ENCODE measurements around the gene MT1A. TPM values are rescaled to one million over a fixed set of nuclear protein-coding genes. Genes with fewer than 3 reads are reported as not detected.

Gene MT1A
- total RNA-seq, 1 experiment from 2014 or later, result not detected

- Histone ChIP-seq H3K36me3 (ENCODE audit: insufficient read depth, low read length, poor library complexity, severe bottlenecking) (no peaks in the 10 kb centered on the region), H3K9me3 (ENCODE audit: low read depth, low read length, poor library complexity, severe bottlenecking) (no peaks in the 10 kb centered on the region), H3K27me3 (replicated peaks; ENCODE audit: insufficient read depth, low read depth, low read length, poor library complexity) (no peaks in the 10 kb centered on the region), H3K4me1 (ENCODE audit: insufficient read depth, low read length, poor library complexity, severe bottlenecking) (no peaks in the 10 kb centered on the region), H3K4me3 (ENCODE audit: low read depth, low read length, poor library complexity, severe bottlenecking) (no peak overlapping the region), H3K27ac (ENCODE audit: low read depth, low read length, poor library complexity, severe bottlenecking) (no peak overlapping the region)
- intact Hi-C loops (cut with micrococcal nuclease; ENCODE audit: unreplicated experiment), result loop anchor here (5.0 kb wide), 1 partner anchor 76 kb away; the partner anchor contains the start of gene MT2A
- no peak for DNase-seq (ENCODE audit: low spot score)
- ChIA-PET POLR2A (ENCODE audit: low non-redundant PET) (no interaction called here), CTCF (interaction anchor here (0.9 kb wide), 1 partner anchor 10 kb away, joined by 3 read pairs; no protein-coding TSS in a partner anchor)
- no TSS peak for BruUV-seq (replicated peaks)
- TF ChIP-seq CTCF (conservative IDR thresholded peaks at IDR 0.05; ENCODE audit: low read depth, low read length) (no peak), EZH2 (IDR thresholded peaks at IDR 0.05; ENCODE audit: borderline replicate concordance, low read depth, low read length, poor library complexity, severe bottlenecking) (no peak)
Observed at GRCh38 chr16:56683424-56684172, 45.1 kb downstream of the MT1A start.

DNA sequence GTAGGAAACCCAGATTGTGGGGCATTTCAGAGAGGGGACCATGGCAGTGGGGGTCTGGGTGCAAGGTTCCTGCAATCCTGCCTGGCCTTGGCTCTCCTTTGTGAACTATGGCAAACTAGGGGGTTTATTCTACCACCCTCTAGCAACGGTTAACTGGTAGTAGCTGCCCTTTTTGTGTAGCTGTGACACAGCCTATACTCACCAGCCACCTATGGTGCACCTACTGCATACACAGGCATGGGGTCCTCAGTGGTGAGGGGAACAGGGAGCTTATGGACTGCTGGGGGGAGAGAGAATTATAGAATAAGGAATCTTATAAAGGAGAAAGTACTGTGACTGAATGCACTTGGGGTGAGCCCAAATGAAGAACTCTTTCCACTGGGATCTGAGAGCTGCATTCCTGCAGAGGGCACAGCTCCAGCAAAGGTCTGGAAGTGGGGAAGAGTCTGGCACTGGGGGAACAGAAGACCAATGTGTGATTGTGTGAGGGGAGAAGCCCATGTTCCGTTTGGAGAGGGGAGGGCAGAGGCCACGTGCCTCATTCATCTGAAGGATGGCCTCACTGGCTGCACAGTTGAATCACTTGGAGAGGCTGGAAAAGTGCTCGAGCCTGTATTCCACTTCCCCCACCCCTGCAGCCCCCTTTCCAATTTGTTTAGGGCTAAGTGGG, 45.9 kb downstream of the MT1A start:
- DNase-seq (ENCODE audit: low spot score), result no peak
- no peaks in the 10 kb centered on the region for H3K9me3 ChIP-seq (ENCODE audit: low read depth, low read length, poor library complexity, severe bottlenecking)
- BruUV-seq (replicated peaks), result no TSS peak
- TF ChIP-seq EZH2 (IDR thresholded peaks at IDR 0.05; ENCODE audit: borderline replicate concordance, low read depth, low read length, poor library complexity, severe bottlenecking) (no peak), CTCF (conservative IDR thresholded peaks at IDR 0.05; ENCODE audit: low read depth, low read length) (no peak)
- H3K4me3 ChIP-seq (ENCODE audit: low read depth, low read length, poor library complexity, severe bottlenecking), result no peak overlapping the region
- CTCF ChIA-PET, result no interaction called here
- H3K27ac ChIP-seq (ENCODE audit: low read depth, low read length, poor library complexity, severe bottlenecking), result no peak overlapping the region
- intact Hi-C loops (cut with micrococcal nuclease; ENCODE audit: unreplicated experiment), result loop anchor here (5.0 kb wide), 1 partner anchor 77 kb away; the partner anchor contains the start of gene MT2A
- H3K36me3 ChIP-seq (ENCODE audit: insufficient read depth, low read length, poor library complexity, severe bottlenecking), result no peaks in the 10 kb centered on the region
- H3K4me1 ChIP-seq (ENCODE audit: insufficient read depth, low read length, poor library complexity, severe bottlenecking), result peaks cover 4% of the 10 kb centered on the region
- POLR2A ChIA-PET (ENCODE audit: low non-redundant PET), result no interaction called here
- H3K27me3 ChIP-seq (replicated peaks; ENCODE audit: insufficient read depth, low read depth, low read length, poor library complexity), result no peaks in the 10 kb centered on the region

GRCh38 chr16:56684926-56685590, 46.6 kb downstream of the MT1A start:
- Histone ChIP-seq H3K4me3 (ENCODE audit: low read depth, low read length, poor library complexity, severe bottlenecking) (no peak overlapping the region), H3K4me1 (ENCODE audit: insufficient read depth, low read length, poor library complexity, severe bottlenecking) (peaks cover 6% of the 10 kb centered on the region), H3K36me3 (ENCODE audit: insufficient read depth, low read length, poor library complexity, severe bottlenecking) (no peaks in the 10 kb centered on the region), H3K27ac (ENCODE audit: low read depth, low read length, poor library complexity, severe bottlenecking) (no peak overlapping the region), H3K27me3 (replicated peaks; ENCODE audit: insufficient read depth, low read depth, low read length, poor library complexity) (no peaks in the 10 kb centered on the region), H3K9me3 (ENCODE audit: low read depth, low read length, poor library complexity, severe bottlenecking) (no peaks in the 10 kb centered on the region)
- no TSS peak for BruUV-seq (replicated peaks)
- POLR2A ChIA-PET (ENCODE audit: low non-redundant PET), result no interaction called here
- TF ChIP-seq EZH2 (IDR thresholded peaks at IDR 0.05; ENCODE audit: borderline replicate concordance, low read depth, low read length, poor library complexity, severe bottlenecking) (no peak), CTCF (conservative IDR thresholded peaks at IDR 0.05; ENCODE audit: low read depth, low read length) (no peak)
- DNase-seq (ENCODE audit: low spot score), result no peak
- intact Hi-C loops (cut with micrococcal nuclease; ENCODE audit: unreplicated experiment), result loop anchor here (5.0 kb wide), 1 partner anchor 78 kb away; the partner anchor contains the start of gene MT2A
- CTCF ChIA-PET, result no interaction called here
